GM21786 (cell line): ENCODE measurements around the gene NTSR2.
"Not testable (repeated sequence)": the region's sequence is repeated elsewhere in the genome, so short reads cannot be mapped to it uniquely, and the experiment has no call there.

Source experiments
- ATAC-seq: cut with Tn5 transposase; IDR thresholded peaks from one replicate; pipeline ENCODE4 v1.9.1; 2021; ENCODE audit not compliant: unreplicated experiment

The NTSR2 gene

GRCh38 chr2:11680182-11680900 lies 10.3 kb upstream of the NTSR2 start:
- ATAC-seq: no peak

DNA sequence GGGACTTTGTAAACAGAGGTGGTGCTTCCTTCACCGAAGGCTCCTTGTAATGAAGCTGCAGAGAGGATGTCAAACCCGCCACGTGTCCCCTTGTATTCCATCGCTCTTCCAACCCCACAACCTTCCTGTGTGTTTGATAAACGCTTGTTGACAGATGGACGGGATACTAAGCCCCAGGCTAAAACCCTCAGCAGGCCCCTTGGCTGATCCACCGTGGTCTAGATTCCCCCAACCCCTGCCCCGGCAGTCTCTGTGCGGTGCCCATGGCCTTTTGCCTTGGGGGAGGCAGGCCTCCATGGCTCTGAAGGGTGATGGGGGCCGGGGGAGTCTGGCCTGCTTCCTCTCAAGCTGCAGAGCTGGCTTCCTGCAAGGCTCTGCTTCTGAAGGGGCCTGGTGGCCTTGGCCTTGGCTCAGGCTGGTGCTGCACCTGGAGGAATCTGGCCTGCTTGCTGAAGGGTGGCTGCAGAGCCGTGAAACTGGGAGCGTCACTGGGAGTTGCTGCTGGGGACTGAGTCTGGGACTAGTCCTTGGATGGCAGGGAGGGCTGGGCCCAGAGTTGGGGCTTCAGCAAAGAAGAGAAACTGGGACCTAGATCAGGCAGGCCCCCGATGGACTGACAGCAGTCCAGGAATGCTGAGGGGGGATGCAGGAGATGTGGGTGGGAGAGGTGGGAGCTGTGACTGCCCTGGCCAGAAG lies 9.6 kb upstream of the NTSR2 start:
- ATAC-seq: no peak

- no peak for ATAC-seq
These were observed 9.0 kb upstream of the NTSR2 start for GRCh38 chr2:11679016-11679415.

- ATAC-seq: no peak
These were observed 8.4 kb upstream of the NTSR2 start for GRCh38 chr2:11678306-11678960.

- no peak for ATAC-seq
These were observed 7.4 kb upstream of the NTSR2 start for GRCh38 chr2:11677136-11678055.

GRCh38 chr2:11676640-11677039 lies 6.6 kb upstream of the NTSR2 start:
- no peak for ATAC-seq

- ATAC-seq: no peak
These were observed 5.6 kb upstream of the NTSR2 start for GRCh38 chr2:11675423-11676112.

DNA sequence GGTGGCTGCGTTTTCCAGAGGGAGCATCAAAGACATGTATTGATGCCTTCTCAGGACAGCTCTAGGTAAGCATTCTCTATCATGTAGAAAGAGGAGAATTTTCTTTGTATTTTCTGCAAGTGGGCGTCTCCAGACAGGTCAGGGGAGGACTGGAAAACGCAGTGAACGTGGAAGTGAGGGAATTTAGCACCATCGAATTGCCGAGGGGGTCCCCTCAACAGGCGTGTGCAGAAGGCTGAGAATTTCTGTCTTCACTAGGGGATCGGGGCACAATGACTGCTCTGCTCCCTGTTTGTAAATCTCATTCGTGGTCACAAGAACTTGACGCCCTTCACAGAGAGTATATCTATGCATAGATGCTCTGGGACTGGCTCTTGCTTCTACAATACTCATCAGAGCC lies 5.0 kb upstream of the NTSR2 start:
- no peak for ATAC-seq

- ATAC-seq: no peak
These were observed 2.4 kb upstream of the NTSR2 start for GRCh38 chr2:11672407-11672806.

GRCh38 chr2:11667866-11668637 lies 1.9 kb downstream of the NTSR2 start:
- ATAC-seq: no peak

- ATAC-seq: no peak
These were observed 2.8 kb downstream of the NTSR2 start for GRCh38 chr2:11667194-11667593.

DNA sequence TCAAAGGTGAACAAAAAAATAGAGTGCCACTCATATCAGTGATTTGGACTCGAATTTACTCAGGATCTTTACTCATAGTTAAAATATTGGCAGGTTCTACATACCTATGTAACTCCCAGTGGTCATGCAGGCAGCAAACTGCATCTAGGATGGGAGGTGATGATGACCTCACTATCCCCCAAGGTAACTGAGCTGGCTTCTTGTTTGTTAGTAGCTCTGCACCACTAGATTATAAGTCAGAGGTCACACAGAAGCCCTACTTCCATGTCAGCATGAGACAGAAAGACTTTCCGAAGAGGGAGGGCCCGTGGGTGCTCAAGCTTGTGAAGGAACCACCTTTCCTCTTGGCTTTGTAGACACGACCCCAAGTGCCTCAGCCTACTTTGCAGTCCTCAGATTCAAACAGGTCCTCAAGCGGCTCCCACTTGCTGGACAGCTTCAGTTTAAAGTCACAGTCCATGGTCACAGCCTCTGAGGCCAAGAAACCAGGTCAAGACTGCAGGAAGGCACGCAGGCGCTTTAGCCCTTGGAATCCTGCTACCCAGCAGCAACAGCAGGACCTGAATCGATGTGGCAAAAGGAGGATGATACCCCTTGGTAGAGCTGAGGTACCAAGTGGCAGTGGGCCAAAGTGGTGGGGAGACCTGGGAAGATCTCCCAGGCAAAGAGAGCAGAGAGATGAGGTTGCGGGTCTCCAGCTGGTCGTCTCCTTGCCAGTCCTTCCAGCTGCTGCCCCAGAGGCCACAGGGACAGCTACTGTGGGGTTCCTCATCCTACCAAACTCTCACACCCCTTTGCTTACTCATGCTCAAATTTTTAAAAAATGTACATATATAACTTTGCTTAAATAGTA lies 4.3 kb downstream of the NTSR2 start:
- ATAC-seq: no peak

DNA sequence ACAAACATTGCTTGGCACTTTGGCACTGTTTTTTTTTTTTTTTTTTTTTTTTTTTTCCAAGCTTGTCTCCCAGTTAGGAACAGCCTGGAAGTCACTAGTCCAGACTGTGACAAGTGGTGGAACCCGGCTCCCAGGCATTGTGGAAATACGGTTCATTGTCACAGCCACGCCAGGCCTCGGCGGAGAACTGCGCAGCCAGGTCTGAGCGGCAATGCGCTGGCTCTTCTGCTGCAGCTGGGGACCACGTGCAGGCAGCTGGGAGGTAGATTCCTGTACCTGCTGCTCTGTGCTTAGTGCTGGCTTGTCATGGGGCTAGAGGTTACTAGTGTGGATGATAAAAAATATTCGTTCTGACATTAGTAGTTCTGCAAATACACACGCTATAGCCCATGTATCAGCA lies 5.0 kb downstream of the NTSR2 start:
- ATAC-seq: no peak

- no peak for ATAC-seq
These were observed 6.6 kb downstream of the NTSR2 start for GRCh38 chr2:11663427-11663826.

DNA sequence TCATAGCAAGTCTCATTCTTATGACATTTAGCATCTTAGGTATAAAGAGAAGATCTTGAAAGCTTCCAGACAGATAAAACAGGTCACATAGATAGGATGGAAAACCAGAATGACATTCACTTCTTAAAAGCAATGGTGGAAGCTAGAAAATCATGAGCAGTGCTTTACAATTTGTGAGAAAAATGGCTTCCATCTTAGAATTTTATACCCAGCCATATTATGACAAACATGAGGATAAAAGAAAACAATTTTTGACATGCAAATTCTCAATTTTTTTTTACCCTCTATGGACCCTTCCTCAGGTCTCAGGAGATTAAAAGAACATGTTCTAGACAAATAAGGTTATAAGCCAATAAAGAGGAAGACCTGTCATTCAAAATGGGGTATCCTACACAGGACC lies 7.1 kb downstream of the NTSR2 start:
- ATAC-seq: no peak

DNA sequence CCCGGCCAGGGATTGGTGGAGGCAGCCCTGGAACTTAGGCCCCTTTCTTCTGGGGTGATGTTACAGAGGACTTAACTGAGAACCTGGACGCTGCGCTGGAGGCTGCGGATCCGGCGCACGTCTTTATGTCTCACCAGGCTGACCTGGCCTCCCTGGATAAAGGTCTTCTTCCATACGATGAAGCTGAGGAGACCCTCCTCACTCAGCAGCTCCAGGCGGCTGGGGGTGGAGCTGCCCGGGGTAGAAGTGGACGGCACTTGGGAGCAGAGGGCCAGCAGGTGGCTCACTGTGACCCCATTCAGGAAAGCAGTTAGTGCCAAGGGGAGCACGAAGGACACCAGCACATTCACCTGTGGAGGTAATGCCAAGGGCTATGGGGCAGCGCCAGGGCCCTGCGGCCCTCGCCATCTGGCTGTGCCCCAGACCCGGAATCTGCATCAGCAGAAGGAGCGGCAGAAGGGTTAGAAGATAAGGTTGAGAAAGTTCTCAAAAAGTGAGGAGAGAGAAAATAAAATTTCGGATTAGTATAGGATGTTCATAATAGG lies 8.0 kb downstream of the NTSR2 start:
- no peak for ATAC-seq

- ATAC-seq: not testable (repeated sequence)
These were observed 9.6 kb downstream of the NTSR2 start for GRCh38 chr2:11660396-11660795.

- ATAC-seq: no peak
These were observed 10.1 kb downstream of the NTSR2 start for GRCh38 chr2:11659851-11660250.

DNA sequence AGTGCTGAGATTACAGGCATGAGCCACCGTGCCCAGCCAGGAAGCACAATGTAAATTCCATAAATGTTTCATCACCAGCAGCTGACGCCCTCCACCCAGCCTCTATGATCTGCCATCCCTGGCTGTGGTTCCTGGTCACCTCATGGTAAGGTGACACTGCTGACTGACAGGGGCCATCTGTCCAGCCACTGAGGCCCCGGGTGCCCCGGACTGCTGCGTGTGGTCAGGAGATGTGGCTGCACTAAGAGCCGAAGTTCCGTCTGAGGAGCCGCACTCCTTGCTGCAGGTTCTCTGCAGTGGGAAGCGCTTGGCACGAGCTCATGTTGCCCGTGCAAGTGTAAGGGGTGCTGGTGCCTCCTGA lies 10.9 kb downstream of the NTSR2 start:
- no peak for ATAC-seq
